AG20443 (cell line): ENCODE data around the gene ZBTB49.
"Not testable (repeated sequence)": the region's sequence is repeated elsewhere in the genome, so short reads cannot be mapped to it uniquely, and the experiment has no call there.

ENCODE experiments used
- DNase-seq: peaks from one replicate; pipeline ENCODE4 v3.0.0; 2012; ENCODE audit warnings: low spot score, mixed read lengths

ZBTB49 gene

DNA sequence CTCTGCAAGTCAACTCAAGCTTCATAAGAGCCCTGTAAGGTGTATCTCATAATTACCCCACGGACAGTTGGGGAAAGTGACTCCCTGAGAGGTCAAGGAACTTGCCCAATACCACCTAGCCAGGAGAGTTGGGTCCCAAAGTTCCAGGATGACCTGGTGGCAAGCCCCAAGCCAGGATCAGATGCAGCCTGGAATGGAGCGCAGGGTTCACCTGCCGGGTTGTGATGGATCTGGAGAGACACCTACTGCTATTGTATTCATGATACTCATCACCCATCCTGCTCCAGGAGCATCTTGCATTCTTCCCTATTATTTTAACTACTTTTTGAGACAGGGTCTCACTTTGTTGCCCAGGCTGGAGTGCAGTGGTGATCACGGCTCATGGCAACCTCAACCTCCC, 36.1 kb downstream of the ZBTB49 start:
- DNase-seq: no peak

DNA sequence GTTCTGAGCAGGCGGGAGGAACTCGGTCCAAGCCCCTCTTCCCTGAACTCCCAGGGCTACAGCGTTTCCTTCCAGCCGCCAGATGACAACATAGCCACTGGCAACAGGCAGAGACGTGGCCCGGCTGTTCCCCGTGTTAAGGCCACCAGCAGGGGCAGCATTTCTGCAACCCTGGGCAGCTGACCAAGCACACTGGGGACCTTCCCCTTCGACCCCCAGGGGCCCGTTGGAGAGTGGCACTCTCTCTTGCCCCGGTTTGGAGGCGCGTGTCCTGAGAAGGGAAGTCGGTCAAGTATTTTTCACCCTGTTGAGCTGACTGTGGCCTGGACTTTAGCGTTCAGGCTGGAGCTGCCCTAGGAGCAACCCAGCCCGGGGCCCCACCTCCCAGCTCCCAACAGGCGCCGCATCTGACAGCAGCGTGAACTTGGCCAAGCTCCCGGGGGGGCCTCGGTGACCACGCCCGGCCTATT, 37.6 kb downstream of the ZBTB49 start:
- peak; percentile 49 for DNase-seq

DNA sequence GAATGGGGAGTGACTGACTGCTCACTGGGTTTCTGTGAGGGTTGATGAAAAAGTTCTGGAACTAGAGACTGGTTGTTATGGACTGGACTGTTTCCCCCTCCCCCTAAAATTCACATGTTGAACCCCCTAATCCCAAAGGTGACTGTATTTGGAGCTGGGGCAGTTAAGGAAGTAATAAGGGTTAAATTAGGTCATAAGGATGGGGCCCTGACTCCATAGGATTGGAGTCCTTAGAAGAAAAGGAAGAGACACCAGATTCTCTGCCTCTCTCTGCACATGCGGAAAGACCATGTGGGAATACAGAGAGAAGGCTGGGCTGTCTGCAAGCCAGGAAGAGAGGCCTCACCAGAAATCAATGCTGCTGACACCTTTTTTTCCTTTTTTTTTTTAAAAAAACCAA, 38.2 kb downstream of the ZBTB49 start:
- DNase-seq: no peak

DNA sequence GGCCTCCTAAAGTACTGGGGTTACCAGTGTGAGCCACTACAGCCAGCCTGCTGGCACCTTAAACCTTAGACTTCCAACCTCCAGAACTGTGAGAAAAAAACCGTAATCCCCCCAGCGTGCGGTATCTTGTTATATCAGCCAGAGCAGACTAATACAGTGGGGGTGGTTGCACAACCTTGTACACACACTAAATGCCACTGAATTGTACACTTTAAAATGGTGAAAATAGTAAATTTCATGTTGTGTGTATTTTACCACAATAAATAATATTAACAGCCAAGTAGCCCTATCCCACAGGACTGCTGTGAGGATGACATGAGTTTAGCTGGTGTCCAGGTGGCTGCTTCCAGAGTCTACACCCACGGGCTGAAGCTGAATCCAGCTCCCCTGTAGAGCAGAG, 38.8 kb downstream of the ZBTB49 start:
- no peak for DNase-seq

DNA sequence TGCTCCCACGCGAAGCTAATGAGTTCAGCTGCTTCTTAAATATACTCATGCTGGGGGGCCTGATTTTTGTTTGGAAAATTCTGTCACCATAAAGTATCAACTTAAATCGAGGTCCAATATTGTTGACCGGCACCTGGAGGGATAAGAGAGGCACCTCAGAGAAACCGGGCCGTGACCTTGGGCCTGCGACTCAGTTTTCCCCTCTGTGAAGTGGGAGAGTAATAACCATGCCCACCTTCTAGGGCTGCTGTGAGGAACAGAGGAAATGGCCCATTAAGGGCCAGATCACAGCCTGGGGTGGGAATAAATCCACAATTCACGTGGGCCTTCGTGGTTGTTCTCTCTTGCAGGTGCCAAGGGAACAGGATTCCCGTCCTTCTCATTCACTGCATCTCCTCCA, 39.4 kb downstream of the ZBTB49 start:
- DNase-seq: no peak

DNA sequence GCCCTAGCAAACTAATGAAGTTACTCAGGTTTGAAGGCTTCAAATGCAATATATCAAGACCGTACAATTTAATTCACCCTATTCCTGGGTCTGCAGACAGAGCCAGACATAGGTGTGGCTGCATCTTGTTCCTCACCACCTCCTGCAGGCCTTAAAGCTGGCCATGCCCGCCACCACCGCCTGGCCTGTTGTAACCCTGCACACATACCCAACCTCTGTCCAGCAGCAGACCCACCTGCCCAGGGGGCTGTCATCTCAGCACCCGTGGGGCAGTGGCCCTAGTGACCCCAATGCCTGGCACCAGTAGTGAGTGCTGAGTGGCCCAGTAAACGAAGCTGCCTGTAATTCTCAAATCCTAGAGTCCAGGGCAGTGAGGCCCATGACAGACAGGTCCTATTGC, 40.7 kb downstream of the ZBTB49 start:
- no peak for DNase-seq

DNA sequence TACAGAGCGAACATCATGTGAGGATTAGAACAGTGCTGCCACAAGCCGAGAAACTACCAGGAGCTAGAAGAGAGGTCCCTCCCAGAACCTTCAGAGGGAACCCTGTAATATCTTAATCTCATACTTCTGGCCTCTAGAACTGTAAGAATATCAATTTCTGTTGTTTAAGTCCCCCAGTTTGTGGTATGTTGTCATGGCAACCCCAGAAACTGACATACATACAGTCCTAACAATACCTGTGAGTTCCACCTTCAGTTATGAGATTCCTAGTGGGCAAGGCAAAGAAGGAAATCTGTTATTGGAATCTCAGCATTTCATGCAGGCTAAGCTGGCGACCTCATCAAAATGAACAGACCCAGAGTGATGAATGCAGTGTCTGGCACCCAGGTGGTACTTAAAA, 42.5 kb downstream of the ZBTB49 start:
- DNase-seq: no peak

DNA sequence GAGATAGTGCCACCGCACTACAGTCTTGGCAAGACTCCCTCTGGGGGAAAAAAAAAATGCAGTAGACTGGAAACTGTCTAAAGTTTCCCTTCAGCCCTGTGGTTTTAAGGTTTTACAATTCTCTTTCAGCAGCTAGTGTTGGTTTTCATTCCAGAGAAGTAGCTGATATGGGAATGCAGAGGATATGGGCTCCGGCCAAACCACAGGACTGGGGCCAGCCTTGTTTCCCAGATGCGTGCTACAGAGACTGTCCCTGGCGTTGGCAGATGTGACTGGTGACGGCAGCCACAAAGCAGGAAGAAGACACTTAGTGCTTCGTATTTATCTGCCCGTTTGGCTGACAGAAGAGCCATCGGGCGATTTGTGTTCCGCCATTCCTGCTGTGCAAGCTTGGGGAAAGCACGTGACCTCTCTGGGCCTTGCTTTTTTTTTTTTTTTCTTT, 43.2 kb downstream of the ZBTB49 start:
- peak; percentile 94 for DNase-seq

DNA sequence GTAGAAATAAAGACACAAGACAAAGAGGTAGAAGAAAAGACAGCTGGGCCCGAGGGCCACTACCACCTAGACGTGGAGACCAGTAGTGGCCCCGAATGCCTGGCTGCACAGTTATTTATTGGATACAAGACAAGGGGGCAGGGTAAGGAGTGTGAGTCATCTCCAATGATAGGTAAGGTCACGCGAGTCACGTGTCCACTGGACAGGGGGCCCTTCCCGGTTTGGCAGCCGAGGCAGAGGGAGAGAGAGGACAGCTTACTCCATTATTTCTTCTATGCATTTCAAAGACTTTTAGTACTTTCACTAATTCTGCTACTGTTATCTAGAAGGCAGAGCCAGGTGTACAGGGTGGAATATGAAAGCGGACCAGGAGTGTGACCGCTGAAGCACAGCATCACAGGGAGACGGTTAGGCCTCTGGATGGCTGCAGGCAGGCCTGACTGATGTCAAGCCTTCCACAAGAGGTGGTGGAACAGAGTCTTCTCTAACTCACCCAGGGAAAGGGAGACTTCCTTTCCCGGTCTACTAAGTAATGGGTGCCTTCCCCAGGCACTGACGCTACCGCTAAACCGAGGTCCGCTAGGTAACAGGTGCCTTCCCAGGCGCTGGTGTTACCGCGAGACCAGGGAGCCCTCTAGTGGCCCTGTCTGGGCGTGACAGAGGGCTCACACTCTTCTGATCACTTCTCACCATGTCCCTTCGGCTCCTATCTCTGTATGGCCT, 44.9 kb downstream of the ZBTB49 start:
- peak; percentile 34 for DNase-seq

DNA sequence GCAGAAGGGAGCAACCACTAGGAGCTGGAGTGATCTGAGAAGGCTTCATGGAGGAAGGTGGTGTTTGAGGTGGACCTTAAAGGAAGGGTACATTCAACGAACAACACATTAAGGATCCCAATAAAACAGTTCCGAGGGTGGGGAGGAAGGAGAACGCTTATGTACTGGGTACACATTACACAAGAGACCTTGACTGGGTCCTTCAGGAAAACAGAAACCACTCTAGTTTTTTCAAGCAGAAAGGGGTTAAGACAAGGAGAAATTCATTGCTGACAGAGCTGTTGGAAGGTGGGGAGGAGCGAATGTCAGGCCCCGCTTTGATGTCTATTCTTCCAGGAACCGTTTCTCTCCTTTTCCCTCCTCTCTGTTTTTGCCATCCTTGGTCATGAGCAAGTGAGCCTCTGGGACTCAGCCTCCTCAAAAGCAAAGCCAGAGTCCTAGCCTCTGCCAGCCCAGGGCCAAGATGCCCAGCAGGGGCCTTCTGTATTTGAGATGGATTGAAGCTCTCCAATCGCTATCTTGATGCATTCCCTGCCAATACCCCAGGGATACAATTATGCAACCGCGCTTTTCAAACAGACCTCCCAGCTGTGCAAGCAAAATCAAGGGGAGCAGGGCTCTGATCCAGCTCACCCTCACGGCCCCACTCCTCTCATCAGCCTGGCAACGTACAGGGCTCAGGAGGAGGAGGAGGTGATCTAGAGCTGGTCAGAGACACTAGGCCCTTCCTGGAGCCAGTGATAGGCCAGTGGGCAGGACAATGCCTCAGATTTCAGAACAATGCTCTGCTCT, 48.4 kb downstream of the ZBTB49 start:
- no peak for DNase-seq

DNA sequence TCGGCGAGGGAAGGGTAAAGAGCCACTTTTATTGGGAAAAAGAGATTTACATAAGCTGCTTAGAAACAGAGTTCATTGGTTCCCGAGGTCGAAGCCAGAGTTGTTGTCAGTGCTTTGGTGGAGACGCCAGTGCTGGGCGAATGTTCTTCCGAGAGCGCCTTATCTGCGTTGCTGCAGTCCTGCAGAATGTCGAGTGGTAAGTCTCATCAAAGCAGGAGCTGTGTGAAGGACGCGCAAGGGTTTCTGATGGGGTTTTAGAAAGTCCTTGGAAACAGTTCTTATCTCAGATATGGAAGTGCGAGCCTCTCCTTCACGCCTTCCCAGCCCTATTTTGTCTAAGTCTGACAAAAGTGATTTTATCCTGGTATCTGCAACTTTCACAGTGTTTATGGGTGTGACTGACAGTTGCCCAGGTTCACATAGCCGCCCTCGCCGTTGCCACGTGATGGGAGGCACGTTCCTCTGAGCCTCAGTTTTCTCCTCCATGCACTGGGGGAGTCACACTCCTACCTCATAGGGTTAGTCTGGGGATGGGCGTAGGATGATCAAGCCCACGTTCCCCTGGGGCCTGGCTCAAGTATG, 49.5 kb downstream of the ZBTB49 start:
- no peak for DNase-seq

DNA sequence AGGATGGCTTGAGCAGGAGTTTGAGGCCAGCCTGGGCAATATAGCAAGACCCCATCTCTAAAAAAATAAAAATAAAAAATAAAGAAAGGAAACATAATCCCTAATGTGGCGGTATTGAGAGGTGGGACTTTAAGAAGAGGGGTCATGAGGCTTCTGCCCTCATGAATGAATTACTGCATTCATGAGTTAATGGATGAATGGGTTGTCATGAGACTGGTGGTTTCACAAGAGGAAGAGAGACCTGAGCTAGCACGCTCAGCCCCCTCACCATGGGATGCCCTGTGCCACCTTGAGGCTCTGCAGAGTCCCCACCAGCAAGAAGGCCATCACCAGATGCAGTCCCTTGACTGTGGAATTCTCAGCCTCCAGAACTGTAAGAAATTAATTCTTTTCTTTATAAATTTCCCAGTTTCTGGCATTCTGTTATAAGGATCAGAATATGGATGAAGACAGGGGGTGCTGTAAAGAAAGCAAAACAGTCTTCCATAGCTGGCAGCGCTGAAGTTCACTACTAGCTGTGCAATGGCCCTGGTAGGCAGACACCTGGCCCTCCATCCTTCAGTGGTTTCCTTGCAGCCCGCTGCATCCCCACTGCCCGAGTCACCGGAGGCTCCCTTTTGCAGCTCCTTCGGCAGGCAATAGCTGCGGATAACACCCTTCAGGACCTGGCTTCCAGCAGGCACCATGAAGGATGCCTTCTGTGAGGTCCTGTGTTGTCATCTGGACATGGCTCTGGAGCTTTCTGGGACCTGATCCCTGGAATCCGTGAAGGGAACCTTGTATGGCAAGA, 52.0 kb downstream of the ZBTB49 start:
- DNase-seq: no peak

DNA sequence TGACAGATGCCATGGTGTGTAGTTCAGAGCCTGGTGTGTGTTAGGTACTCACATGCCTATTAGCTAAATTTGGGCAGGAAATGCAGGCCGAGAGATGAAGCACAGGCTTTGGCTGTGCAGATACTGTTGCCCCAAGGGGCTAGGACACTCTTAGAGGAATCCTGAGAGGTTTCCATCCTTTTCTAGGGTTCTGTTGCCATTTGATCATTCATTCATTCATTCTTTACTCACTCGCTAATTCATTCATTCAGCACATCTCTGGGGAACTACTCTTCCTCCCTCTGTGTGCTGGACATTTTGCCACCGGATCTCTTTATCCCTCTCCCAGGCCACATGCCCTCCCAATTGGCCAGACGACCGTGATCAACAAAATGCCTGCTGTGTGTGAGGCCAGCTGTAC, 53.0 kb downstream of the ZBTB49 start:
- no peak for DNase-seq

DNA sequence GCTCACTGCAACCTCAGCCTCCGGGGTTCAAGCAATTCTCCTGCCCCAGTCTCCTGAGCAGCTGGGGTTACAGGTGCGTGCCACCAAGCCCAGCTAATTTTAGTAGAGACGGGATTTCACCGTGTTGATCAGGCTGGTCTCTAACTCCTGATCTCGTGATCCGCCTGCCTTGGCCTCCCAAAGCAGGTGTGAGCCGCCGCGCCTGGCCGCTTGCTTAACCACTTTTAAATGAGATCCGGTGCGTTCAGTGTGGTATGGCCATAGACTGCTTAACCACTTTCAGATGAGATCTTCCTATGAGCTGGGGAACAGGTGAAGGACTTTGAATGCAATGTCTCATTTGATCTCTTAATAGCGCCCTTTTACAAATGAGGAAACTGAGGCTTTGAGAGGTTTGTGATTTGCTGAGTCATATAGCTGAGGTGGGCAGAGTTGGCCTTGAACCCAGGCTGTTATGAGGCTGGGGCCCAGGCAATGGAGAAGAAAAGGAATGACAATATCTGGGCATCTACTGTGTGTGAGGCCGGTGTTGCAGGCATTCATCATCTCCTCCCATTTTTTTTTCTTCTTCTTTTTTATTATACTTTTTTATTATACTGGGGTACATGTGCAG, 55.0 kb downstream of the ZBTB49 start:
- no peak for DNase-seq

DNA sequence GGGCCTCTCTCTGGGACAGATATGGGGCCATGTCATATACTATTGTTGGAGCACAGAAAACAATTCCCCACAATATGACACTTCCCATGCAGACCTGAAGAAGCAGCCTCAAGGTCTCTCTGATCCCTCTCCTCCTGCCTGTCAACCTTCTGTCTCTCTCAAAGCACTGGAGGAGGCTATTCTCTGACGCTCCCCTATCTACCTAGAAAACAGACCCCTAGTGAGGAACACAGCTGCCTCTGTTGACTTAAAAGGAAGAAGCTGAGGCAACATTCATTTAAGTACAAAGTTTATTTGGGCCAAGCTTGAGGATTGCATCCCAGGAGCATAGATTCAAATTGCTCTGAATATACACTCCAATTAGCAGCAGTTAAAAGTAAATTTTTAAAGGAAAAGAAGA, 57.5 kb downstream of the ZBTB49 start:
- no peak for DNase-seq

DNA sequence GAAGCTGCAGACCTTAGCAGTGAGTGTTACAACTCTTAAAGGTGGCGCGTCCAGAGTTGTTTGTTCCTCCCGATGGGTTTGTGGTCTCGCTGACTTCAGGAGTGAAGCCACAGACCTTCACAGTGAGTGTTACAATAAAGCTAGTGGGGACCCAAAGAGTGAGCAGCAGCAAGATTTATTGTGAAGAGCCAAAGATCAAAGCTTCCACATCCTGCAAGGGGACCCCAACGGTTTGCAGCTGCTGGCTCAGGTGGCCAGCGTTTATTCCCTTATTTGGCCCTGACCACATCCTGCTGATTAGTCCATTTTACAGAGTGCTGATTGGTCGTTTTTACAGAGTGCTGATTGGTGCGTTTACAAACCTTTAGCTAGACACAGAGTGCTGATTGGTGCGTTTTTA, 58.5 kb downstream of the ZBTB49 start:
- DNase-seq: not testable (repeated sequence)

DNA sequence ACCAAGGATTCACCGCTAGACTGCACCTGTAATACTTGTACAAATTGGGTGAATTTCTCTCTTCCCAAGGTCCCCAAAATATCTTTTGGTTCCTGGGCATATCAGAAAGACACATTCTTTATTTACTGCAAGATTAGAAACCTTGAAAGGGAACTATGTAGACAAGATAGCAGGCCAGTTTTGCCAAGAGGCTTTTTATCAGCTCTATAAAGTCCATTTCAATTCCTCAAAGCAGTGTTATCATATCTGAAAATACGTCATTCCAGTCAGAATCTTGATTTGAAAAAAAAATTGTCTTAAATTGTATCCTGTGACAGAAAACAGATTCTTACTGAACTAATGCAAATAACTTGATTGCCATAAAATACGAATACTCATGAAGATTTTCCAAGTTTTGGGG, 59.8 kb downstream of the ZBTB49 start:
- DNase-seq: no peak

DNA sequence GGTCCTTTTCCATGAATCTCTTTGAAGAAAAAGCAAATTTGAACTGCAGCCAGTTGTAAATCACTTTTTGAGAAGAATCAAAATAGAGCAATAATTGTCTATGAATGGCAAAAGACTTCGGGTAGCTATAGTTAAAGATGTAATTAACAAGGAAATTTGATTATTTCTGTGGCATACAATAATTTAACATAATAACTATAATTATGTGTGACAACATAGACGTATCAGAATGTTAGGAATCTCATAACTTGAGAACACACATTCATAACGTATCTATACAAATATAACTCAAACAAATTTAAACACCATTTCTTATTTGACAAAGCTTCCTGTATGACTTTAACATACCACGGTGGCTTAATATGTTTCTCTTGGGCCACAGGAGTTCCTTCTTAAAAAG, 60.9 kb downstream of the ZBTB49 start:
- no peak for DNase-seq

DNA sequence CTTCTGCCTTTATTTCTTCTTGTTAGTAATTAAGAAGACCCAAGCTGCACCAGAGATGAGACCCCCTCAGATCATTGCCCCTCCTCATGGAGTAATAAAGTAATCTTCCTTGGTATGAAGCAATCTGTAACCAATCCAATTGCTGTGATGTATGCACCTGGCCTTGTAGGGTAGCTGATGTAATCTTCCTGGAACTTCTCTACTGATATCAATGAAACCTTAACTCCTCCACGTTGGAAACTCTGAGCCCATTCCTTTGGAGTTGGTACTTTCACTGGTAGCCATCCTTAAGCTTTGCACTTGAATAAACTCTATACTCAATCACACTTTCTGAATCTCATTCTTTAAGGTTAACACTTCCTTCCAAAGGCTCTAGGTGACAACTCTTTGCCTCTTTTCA, 65.3 kb downstream of the ZBTB49 start:
- DNase-seq: no peak

DNA sequence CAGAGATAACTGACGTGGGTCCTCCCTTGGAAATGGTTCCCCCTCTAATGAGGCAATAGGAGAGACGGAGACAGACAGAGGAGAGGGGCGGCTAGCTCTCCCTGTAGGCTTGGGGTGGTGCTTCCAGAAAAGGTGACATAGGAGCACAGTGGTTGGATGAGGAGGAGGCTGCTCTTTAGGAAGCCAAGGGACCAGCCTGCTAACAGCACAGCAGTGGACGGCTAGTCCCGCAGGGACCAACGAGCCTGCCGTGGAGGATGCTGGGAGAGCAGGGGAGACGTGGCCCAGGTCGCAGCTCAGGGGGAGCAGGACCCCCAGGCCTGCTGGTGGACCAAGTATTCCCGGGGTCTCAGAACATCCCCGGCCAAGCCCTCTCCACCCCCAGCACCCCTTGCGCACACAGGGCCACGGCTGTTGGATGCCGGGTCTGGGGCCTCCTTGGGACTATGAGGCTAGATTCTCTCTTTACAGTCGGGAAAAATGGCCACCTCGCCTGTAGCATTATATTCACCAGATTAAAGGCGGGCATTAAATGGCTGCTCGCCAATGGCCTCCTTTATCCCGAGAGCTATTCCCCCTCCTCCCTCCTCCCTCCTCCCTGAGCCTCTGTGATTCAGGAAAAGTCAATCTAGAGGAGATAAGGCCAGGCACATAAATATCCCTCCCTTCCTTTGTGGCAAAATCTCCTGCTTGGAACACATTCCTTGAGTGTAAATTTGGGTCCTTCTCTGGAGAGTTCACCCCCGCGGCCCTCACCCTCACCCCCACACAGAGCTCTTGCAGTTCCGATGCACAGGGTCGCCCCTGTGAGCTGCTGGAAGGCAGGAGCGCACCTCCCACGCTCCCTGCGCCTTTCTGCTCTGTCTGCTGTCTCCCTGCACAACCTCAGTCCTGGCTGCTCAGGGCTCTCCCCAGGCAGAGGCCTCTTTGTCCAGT, 66.3 kb downstream of the ZBTB49 start:
- no peak for DNase-seq
